Osteoblast (primary cell): ENCODE measurements around the gene FGD4. TPM values are rescaled to one million over a fixed set of nuclear protein-coding genes. Genes with fewer than 3 reads are reported as not detected.
"Not testable (repeated sequence)": the region's sequence is repeated elsewhere in the genome, so short reads cannot be mapped to it uniquely, and the experiment has no call there.

ENCODE experiments used
- DNase-seq: peaks from one replicate; pipeline ENCODE4 v3.0.0; 2011; ENCODE audit warnings: low spot score, mixed read lengths; ENCODE audit not compliant: insufficient read length; ENCODE audit errors: missing footprints
- H2AFZ ChIP-seq: 2 replicates; pipeline ENCODE4 v1.6.0; 2011; ENCODE audit warnings: mild to moderate bottlenecking, low read length
- H3K27ac ChIP-seq: 2 replicates; pipeline ENCODE4 v1.5.1; 2011; ENCODE audit warnings: mild to moderate bottlenecking, low read depth, low read length, moderate library complexity
- H3K27me3 ChIP-seq: 2 replicates; pipeline ENCODE4 v1.6.0; 2012; ENCODE audit warnings: mild to moderate bottlenecking, control low read depth, inconsistent platforms, low read length, moderate library complexity; ENCODE audit not compliant: insufficient read depth
- H3K36me3 ChIP-seq: 2 replicates; pipeline ENCODE4 v1.5.1; 2011; ENCODE audit warnings: mild to moderate bottlenecking, low read length, control low read depth, moderate library complexity; ENCODE audit not compliant: insufficient read depth
- H3K4me1 ChIP-seq: 2 replicates; pipeline ENCODE4 v1.5.1; 2011; ENCODE audit warnings: mild to moderate bottlenecking, low read length, control low read depth, moderate library complexity; ENCODE audit not compliant: insufficient read depth
- H3K4me2 ChIP-seq: 2 replicates; pipeline ENCODE4 v1.6.0; 2011; ENCODE audit warnings: mild to moderate bottlenecking, low read length; ENCODE audit not compliant: insufficient read depth
- H3K4me3 ChIP-seq: fragments of 200-600 bp; sonication (generic); 3 replicates; pipeline ENCODE4 v1.5.1; 2012; ENCODE audit warnings: mild to moderate bottlenecking, low read length, inconsistent platforms; ENCODE audit not compliant: insufficient read depth
- H3K79me2 ChIP-seq: 2 replicates; pipeline ENCODE4 v1.6.0; 2012; ENCODE audit warnings: mild to moderate bottlenecking, low read length, control low read depth, inconsistent platforms; ENCODE audit not compliant: insufficient read depth
- H3K9me3 ChIP-seq: 2 replicates; pipeline ENCODE4 v1.5.1; 2011; ENCODE audit warnings: low read depth, low read length, control low read depth
- H4K20me1 ChIP-seq: 2 replicates; pipeline ENCODE4 v1.6.0; 2012; ENCODE audit warnings: mild to moderate bottlenecking, low read length, control low read depth; ENCODE audit not compliant: insufficient read depth
- CTCF ChIP-seq: IDR thresholded peaks from 2 replicates; pipeline ENCODE4 v1.5.1; 2011; ENCODE audit warnings: mild to moderate bottlenecking, low read depth, low read length, moderate library complexity; ENCODE audit errors: extremely low read depth
- total RNA-seq: library from RNA; depleted of rRNA; stranded (reverse); fragments of >200 nt; gene quantifications from 2 replicates; pipeline ENCODE4 v1.2.3, GENCODE V29; 2012

FGD4 gene
- total RNA-seq, 1 donor, result 11.9 TPM

DNA sequence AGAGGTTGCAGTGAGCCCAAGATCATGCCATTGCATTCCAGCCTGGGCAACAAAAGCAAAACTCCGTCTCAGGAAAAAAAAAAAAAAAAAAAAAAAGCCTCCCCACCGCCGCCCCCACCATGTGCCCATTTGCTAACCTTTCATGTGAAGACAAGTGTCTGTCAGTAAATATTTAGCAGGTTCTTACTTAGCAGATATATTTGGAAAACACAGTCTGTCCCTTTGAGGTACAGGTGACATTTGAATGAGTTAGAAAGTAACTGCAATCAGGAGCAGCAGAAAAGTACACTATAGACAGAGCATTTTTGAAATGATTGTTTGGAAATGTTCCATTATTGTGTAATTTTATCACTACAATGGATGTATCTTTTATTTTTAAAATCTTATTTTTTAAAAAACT lies 119.7 kb downstream of the FGD4 start:
- no peak for TF ChIP-seq CTCF
- no peak overlapping the region for H2AFZ ChIP-seq
- H4K20me1 ChIP-seq, result no peaks in the 10 kb centered on the region
- no peaks in the 10 kb centered on the region for H3K9me3 ChIP-seq
- no peak overlapping the region for H3K4me3 ChIP-seq
- DNase-seq, result no peak
- no peaks in the 10 kb centered on the region for H3K4me1 ChIP-seq
- no peak overlapping the region for H3K27ac ChIP-seq
- no peaks in the 10 kb centered on the region for H3K36me3 ChIP-seq
- no peaks in the 10 kb centered on the region for H3K79me2 ChIP-seq
- H3K4me2 ChIP-seq, result no peak overlapping the region
- H3K27me3 ChIP-seq, result no peaks in the 10 kb centered on the region

DNA sequence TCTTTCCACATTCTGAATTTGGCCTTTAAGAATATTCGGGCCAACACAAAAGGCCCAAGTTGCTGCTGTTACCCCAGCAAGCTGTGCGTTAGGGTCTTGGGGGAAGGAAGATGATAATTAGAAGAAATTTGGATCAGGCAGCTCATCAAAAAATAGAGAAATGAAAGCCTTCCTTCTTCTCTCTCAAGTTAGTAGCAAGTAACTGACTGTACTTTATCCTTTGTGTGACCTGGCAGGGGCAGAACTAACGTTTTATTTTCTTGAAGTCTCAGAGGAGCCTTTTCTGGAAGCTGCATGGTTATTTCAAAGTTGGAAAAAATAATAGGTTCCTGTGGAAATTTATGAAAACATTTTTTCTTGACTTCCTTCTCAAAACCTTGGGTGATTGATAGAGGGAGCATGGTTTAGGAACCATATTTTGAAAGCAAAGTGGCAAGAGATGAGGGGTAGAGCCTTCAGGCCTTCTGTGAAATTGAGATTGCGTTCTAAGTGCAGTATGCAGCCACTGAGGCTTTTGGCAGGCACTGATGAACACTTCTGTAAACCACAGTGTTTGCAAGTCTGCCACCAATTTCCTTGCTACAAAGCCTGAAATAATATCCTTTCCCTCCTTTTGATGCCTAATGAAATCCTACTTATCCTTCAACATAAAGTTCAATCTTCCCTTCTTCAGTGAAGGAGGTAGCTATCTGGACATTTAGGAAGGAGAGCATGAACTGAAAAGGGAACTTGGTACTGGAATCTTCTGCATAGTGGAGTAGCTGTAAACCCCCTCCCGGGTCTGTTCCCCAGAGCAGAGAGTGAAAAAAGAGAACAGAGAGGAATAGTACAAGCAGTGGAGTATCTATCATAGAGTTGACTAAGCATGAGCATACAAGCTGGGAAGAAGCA lies 123.2 kb downstream of the FGD4 start:
- no peaks in the 10 kb centered on the region for H3K27me3 ChIP-seq
- H3K36me3 ChIP-seq, result no peaks in the 10 kb centered on the region
- TF ChIP-seq CTCF, result no peak
- no peaks in the 10 kb centered on the region for H3K79me2 ChIP-seq
- no peak overlapping the region for H3K4me3 ChIP-seq
- peak overlapping the region; percentile 67 for H2AFZ ChIP-seq
- no peaks in the 10 kb centered on the region for H3K4me1 ChIP-seq
- H3K4me2 ChIP-seq, result peak overlapping the region; percentile 35
- H4K20me1 ChIP-seq, result no peaks in the 10 kb centered on the region
- H3K27ac ChIP-seq, result no peak overlapping the region
- no peak for DNase-seq
- H3K9me3 ChIP-seq, result no peaks in the 10 kb centered on the region

DNA sequence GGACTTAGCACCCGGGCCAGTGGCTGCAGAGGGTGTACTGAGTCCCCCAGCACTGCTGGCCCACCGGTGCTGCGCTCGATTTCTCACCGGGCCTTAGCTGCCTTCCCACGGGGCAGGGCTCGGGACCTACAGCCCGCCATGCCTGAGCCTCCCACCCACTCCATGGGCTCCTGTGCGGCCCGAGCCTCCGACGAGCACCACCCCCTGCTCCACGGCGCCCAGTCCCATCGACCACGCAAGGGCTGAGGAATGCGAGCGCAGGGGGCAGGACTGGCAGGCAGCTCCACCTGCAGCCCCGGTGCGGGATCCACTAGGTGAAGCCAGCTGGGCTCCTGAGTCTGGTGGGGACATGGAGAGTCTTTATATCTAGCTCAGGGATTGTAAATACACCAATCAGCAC lies 126.4 kb downstream of the FGD4 start:
- H4K20me1 ChIP-seq, H3K27ac ChIP-seq, H3K4me1 ChIP-seq, H3K79me2 ChIP-seq, H3K9me3 ChIP-seq, H2AFZ ChIP-seq, H3K36me3 ChIP-seq, H3K4me2 ChIP-seq, H3K4me3 ChIP-seq, DNase-seq, H3K27me3 ChIP-seq: not testable (repeated sequence)

GRCh38 chr12:32526343-32526742 lies 127.0 kb downstream of the FGD4 start:
- H3K4me1 ChIP-seq, H3K79me2 ChIP-seq, H3K4me3 ChIP-seq, H3K27ac ChIP-seq, H3K4me2 ChIP-seq, H3K9me3 ChIP-seq, H2AFZ ChIP-seq, H4K20me1 ChIP-seq, H3K27me3 ChIP-seq, H3K36me3 ChIP-seq, DNase-seq: not testable (repeated sequence)

GRCh38 chr12:32532422-32532821 lies 133.1 kb downstream of the FGD4 start:
- peaks cover 4% of the 10 kb centered on the region for H3K79me2 ChIP-seq
- no peak overlapping the region for H2AFZ ChIP-seq
- H4K20me1 ChIP-seq, result no peaks in the 10 kb centered on the region
- no peaks in the 10 kb centered on the region for H3K36me3 ChIP-seq
- H3K27ac ChIP-seq, result no peak overlapping the region
- no peak for DNase-seq
- no peaks in the 10 kb centered on the region for H3K27me3 ChIP-seq
- peaks cover 19% of the 10 kb centered on the region for H3K4me1 ChIP-seq
- H3K9me3 ChIP-seq, result no peaks in the 10 kb centered on the region
- no peak for TF ChIP-seq CTCF
- no peak overlapping the region for H3K4me3 ChIP-seq
- no peak overlapping the region for H3K4me2 ChIP-seq
